ENCODE results near the gene SPDYE4.

The SPDYE4 gene

GRCh38 chr17:8798176-8798845 lies 40.0 kb upstream of the SPDYE4 start:
- H3K27me3 ChIP-seq (ENCODE audit: low read depth, low read length), result no peaks in the 10 kb centered on the region
- peaks cover 0 to 5% of the 10 kb centered on the region in 2 donors for H3K4me1 ChIP-seq (ENCODE audit: control insufficient read depth in 1 of 2, insufficient read depth in 2 of 2, low read length in 2 of 2)
- no peak overlapping the region for H3K27ac ChIP-seq (ENCODE audit: low read length)
- H3K36me3 ChIP-seq (ENCODE audit: control insufficient read depth in 1 of 2, insufficient read depth in 2 of 2, low read length in 2 of 2), result no peaks in the 10 kb centered on the region
- no peaks in the 10 kb centered on the region for H3K9me3 ChIP-seq (ENCODE audit: control insufficient read depth in 1 of 2, low read length in 2 of 2)
- H3K4me3 ChIP-seq (ENCODE audit: low read depth in 1 of 2, low read length in 2 of 2), result no peak overlapping the region

- H3K4me3 ChIP-seq (ENCODE audit: low read depth in 1 of 2, low read length in 2 of 2), result no peak overlapping the region
- H3K4me1 ChIP-seq (ENCODE audit: control insufficient read depth in 1 of 2, insufficient read depth in 2 of 2, low read length in 2 of 2), result peaks cover 0 to 5% of the 10 kb centered on the region in 2 donors
- no peak overlapping the region for H3K27ac ChIP-seq (ENCODE audit: low read length)
- H3K27me3 ChIP-seq (ENCODE audit: low read depth, low read length), result no peaks in the 10 kb centered on the region
- no peaks in the 10 kb centered on the region for H3K36me3 ChIP-seq (ENCODE audit: control insufficient read depth in 1 of 2, insufficient read depth in 2 of 2, low read length in 2 of 2)
- H3K9me3 ChIP-seq (ENCODE audit: control insufficient read depth in 1 of 2, low read length in 2 of 2), result no peaks in the 10 kb centered on the region
Measured at GRCh38 chr17:8797621-8798175, 39.4 kb upstream of the SPDYE4 start.

- Histone ChIP-seq H3K9me3 (ENCODE audit: control insufficient read depth in 1 of 2, low read length in 2 of 2) (peaks cover 0 to 3% of the 10 kb centered on the region in 2 donors), H3K36me3 (ENCODE audit: control insufficient read depth in 1 of 2, insufficient read depth in 2 of 2, low read length in 2 of 2) (no peaks in the 10 kb centered on the region), H3K27ac (ENCODE audit: low read length) (no peak overlapping the region), H3K4me3 (ENCODE audit: low read depth in 1 of 2, low read length in 2 of 2) (no peak overlapping the region), H3K27me3 (ENCODE audit: low read depth, low read length) (no peaks in the 10 kb centered on the region), H3K4me1 (ENCODE audit: control insufficient read depth in 1 of 2, insufficient read depth in 2 of 2, low read length in 2 of 2) (peaks cover 0 to 5% of the 10 kb centered on the region in 2 donors)
Measured at GRCh38 chr17:8794636-8795035, 36.3 kb upstream of the SPDYE4 start.

GRCh38 chr17:8793649-8794048 lies 35.3 kb upstream of the SPDYE4 start:
- no peak overlapping the region for H3K27ac ChIP-seq (ENCODE audit: low read length)
- no peak overlapping the region for H3K4me3 ChIP-seq (ENCODE audit: low read depth in 1 of 2, low read length in 2 of 2)

GRCh38 chr17:8792646-8793045 lies 34.3 kb upstream of the SPDYE4 start:
- Histone ChIP-seq H3K9me3 (ENCODE audit: control insufficient read depth in 1 of 2, low read length in 2 of 2) (peaks cover 0 to 3% of the 10 kb centered on the region in 2 donors), H3K4me1 (ENCODE audit: control insufficient read depth in 1 of 2, insufficient read depth in 2 of 2, low read length in 2 of 2) (no peaks in the 10 kb centered on the region), H3K4me3 (ENCODE audit: low read depth in 1 of 2, low read length in 2 of 2) (no peak overlapping the region), H3K27me3 (ENCODE audit: low read depth, low read length) (no peaks in the 10 kb centered on the region), H3K36me3 (ENCODE audit: control insufficient read depth in 1 of 2, insufficient read depth in 2 of 2, low read length in 2 of 2) (no peaks in the 10 kb centered on the region), H3K27ac (ENCODE audit: low read length) (no peak overlapping the region)

More at GRCh38 chr17:8793649-8794048, 35.3 kb upstream of the SPDYE4 start:
- peaks cover 0 to 3% of the 10 kb centered on the region in 2 donors for H3K9me3 ChIP-seq (ENCODE audit: control insufficient read depth in 1 of 2, low read length in 2 of 2)
- no peaks in the 10 kb centered on the region for H3K27me3 ChIP-seq (ENCODE audit: low read depth, low read length)
- H3K36me3 ChIP-seq (ENCODE audit: control insufficient read depth in 1 of 2, insufficient read depth in 2 of 2, low read length in 2 of 2), result no peaks in the 10 kb centered on the region
- H3K4me1 ChIP-seq (ENCODE audit: control insufficient read depth in 1 of 2, insufficient read depth in 2 of 2, low read length in 2 of 2), result no peaks in the 10 kb centered on the region

GRCh38 chr17:8791910-8792270 lies 33.5 kb upstream of the SPDYE4 start:
- H3K27ac ChIP-seq (ENCODE audit: low read length), result no peak overlapping the region
- H3K36me3 ChIP-seq (ENCODE audit: control insufficient read depth in 1 of 2, insufficient read depth in 2 of 2, low read length in 2 of 2), result no peaks in the 10 kb centered on the region
- H3K4me3 ChIP-seq (ENCODE audit: low read depth in 1 of 2, low read length in 2 of 2), result no peak overlapping the region

GRCh38 chr17:8791248-8791909 lies 33.0 kb upstream of the SPDYE4 start:
- H3K27ac ChIP-seq (ENCODE audit: low read length), result no peak overlapping the region
- no peaks in the 10 kb centered on the region for H3K4me1 ChIP-seq (ENCODE audit: control insufficient read depth in 1 of 2, insufficient read depth in 2 of 2, low read length in 2 of 2)
- H3K36me3 ChIP-seq (ENCODE audit: control insufficient read depth in 1 of 2, insufficient read depth in 2 of 2, low read length in 2 of 2), result no peaks in the 10 kb centered on the region
- H3K4me3 ChIP-seq (ENCODE audit: low read depth in 1 of 2, low read length in 2 of 2), result no peak overlapping the region
- peaks cover 0 to 3% of the 10 kb centered on the region in 2 donors for H3K9me3 ChIP-seq (ENCODE audit: control insufficient read depth in 1 of 2, low read length in 2 of 2)
- no peaks in the 10 kb centered on the region for H3K27me3 ChIP-seq (ENCODE audit: low read depth, low read length)

More at GRCh38 chr17:8791910-8792270, 33.5 kb upstream of the SPDYE4 start:
- Histone ChIP-seq H3K4me1 (ENCODE audit: control insufficient read depth in 1 of 2, insufficient read depth in 2 of 2, low read length in 2 of 2) (no peaks in the 10 kb centered on the region), H3K9me3 (ENCODE audit: control insufficient read depth in 1 of 2, low read length in 2 of 2) (peaks cover 0 to 3% of the 10 kb centered on the region in 2 donors), H3K27me3 (ENCODE audit: low read depth, low read length) (no peaks in the 10 kb centered on the region)

GRCh38 chr17:8789743-8790142 lies 31.4 kb upstream of the SPDYE4 start:
- Histone ChIP-seq H3K27me3 (ENCODE audit: low read depth, low read length) (no peaks in the 10 kb centered on the region), H3K27ac (ENCODE audit: low read length) (no peak overlapping the region), H3K4me1 (ENCODE audit: control insufficient read depth in 1 of 2, insufficient read depth in 2 of 2, low read length in 2 of 2) (peaks cover 0 to 4% of the 10 kb centered on the region in 2 donors), H3K36me3 (ENCODE audit: control insufficient read depth in 1 of 2, insufficient read depth in 2 of 2, low read length in 2 of 2) (no peaks in the 10 kb centered on the region), H3K9me3 (ENCODE audit: control insufficient read depth in 1 of 2, low read length in 2 of 2) (peaks cover 0 to 3% of the 10 kb centered on the region in 2 donors), H3K4me3 (ENCODE audit: low read depth in 1 of 2, low read length in 2 of 2) (no peak overlapping the region)

- Histone ChIP-seq H3K27me3 (ENCODE audit: low read depth, low read length) (no peaks in the 10 kb centered on the region), H3K4me1 (ENCODE audit: control insufficient read depth in 1 of 2, insufficient read depth in 2 of 2, low read length in 2 of 2) (peaks cover 0 to 4% of the 10 kb centered on the region in 2 donors), H3K27ac (ENCODE audit: low read length) (no peak overlapping the region), H3K4me3 (ENCODE audit: low read depth in 1 of 2, low read length in 2 of 2) (no peak overlapping the region), H3K9me3 (ENCODE audit: control insufficient read depth in 1 of 2, low read length in 2 of 2) (peaks cover 0 to 3% of the 10 kb centered on the region in 2 donors), H3K36me3 (ENCODE audit: control insufficient read depth in 1 of 2, insufficient read depth in 2 of 2, low read length in 2 of 2) (no peaks in the 10 kb centered on the region)
Measured at GRCh38 chr17:8788998-8789397, 30.7 kb upstream of the SPDYE4 start.

GRCh38 chr17:8785547-8786413 lies 27.4 kb upstream of the SPDYE4 start:
- no peaks in the 10 kb centered on the region for H3K36me3 ChIP-seq (ENCODE audit: control insufficient read depth in 1 of 2, insufficient read depth in 2 of 2, low read length in 2 of 2)
- H3K4me1 ChIP-seq (ENCODE audit: control insufficient read depth in 1 of 2, insufficient read depth in 2 of 2, low read length in 2 of 2), result peaks cover 0 to 4% of the 10 kb centered on the region in 2 donors
- no peak overlapping the region for H3K27ac ChIP-seq (ENCODE audit: low read length)
- no peaks in the 10 kb centered on the region for H3K9me3 ChIP-seq (ENCODE audit: control insufficient read depth in 1 of 2, low read length in 2 of 2)
- no peak overlapping the region for H3K4me3 ChIP-seq (ENCODE audit: low read depth in 1 of 2, low read length in 2 of 2)
- H3K27me3 ChIP-seq (ENCODE audit: low read depth, low read length), result no peaks in the 10 kb centered on the region

GRCh38 chr17:8782176-8782575 lies 23.8 kb upstream of the SPDYE4 start:
- H3K4me3 ChIP-seq (ENCODE audit: low read depth in 1 of 2, low read length in 2 of 2), result no peak overlapping the region
- H3K36me3 ChIP-seq (ENCODE audit: control insufficient read depth in 1 of 2, insufficient read depth in 2 of 2, low read length in 2 of 2), result no peaks in the 10 kb centered on the region
- H3K27ac ChIP-seq (ENCODE audit: low read length), result no peak overlapping the region
- no peaks in the 10 kb centered on the region for H3K9me3 ChIP-seq (ENCODE audit: control insufficient read depth in 1 of 2, low read length in 2 of 2)
- H3K4me1 ChIP-seq (ENCODE audit: control insufficient read depth in 1 of 2, insufficient read depth in 2 of 2, low read length in 2 of 2), result peaks cover 0 to 4% of the 10 kb centered on the region in 2 donors
- no peaks in the 10 kb centered on the region for H3K27me3 ChIP-seq (ENCODE audit: low read depth, low read length)
